Measurements from ENCODE around the gene TNFRSF4. TPM values are rescaled to one million over a fixed set of nuclear protein-coding genes. Genes with fewer than 3 reads are reported as not detected.
A peak's percentile ranks its signal among the peaks of the same experiment; 100 is the strongest.

The TNFRSF4 gene
- 100 to 1,000 TPM; 268 to 588 TPM for total RNA-seq

DNA sequence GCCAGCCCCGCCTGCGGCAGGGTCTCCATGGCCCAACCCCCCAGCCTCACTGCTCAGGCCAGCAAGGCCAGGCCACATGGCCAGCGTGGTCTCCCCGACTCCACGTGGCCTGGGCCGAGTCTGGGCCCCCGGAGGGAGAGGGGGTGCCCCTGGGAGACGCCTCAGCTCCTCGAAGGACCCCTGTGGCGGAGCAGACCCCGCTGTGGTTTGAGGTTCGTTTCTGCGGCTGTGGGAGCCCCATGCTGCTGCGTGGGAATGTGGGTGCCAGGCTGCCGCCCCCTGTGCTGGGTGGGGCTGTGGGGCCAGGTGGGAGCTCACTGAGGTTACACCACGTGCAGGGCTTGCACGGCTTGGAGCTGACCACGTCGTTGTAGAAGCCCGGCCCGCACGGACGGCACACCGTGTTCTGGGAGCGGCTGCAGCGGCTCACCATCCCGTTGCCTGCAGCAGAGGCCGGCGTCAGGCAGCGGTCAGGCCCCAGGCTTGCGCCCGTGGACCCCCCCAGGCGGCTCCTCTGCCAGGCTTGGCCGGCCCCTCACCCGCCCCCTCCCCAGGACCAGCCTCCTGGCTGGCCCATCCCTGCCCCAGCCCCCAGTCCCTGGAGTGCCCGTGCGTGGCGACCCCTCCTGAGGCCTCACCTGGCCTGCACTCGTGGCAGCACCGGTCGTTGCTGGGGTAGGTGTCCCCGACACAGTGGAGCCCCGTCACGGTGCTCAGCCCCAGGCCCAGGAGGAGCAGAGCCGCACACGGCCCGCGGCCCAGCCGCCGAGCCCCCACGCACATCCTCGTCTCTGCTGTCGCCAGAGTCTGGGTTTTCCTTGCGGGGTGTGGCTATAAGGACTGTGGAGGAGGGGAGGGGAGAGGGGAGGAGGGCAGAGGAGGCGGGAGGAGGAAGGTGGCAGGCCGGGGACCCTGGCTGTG lies at the start of gene TNFRSF4:
Gene TNFRSF4 (minus strand): TSS at position 809 of the 921 bp plus-strand sequence. CDS start 26 bp downstream, at position 783.
- Mint-ChIP-seq H3K27ac (peak within 1 kb of the TSS; percentile 89), H3K27me3 (ENCODE audit: low read depth) (no peaks in the 10 kb centered on the region), H3K4me1 (ENCODE audit: low read depth) (peaks cover 65% of the 10 kb centered on the region), H3K4me3 (peak within 1 kb of the TSS; percentile 82 to 83), H3K36me3 (ENCODE audit: insufficient read depth in 2 of 2) (peaks cover 6 to 13% of the 10 kb centered on the region in 2 donors), H3K9me3 (no peaks in the 10 kb centered on the region)
- ATAC-seq (replicated peaks in 1 of 2) = peak; percentile 10 to 20
- peak; percentile 49 to 55 for DNase-seq

- ATAC-seq (replicated peaks in 1 of 2) (no peak), DNase-seq (no peak)
- Mint-ChIP-seq H3K9me3 (no peaks in the 10 kb centered on the region), H3K4me3 (no peak overlapping the region), H3K36me3 (ENCODE audit: insufficient read depth in 2 of 2) (peaks cover 0 to 19% of the 10 kb centered on the region in 2 donors), H3K27me3 (ENCODE audit: low read depth) (no peaks in the 10 kb centered on the region), H3K27ac (no peak overlapping the region), H3K4me1 (ENCODE audit: low read depth) (peaks cover 11% of the 10 kb centered on the region)
Observed at GRCh38 chr1:1262758-1263157, 48.8 kb upstream of the TNFRSF4 start.

DNA sequence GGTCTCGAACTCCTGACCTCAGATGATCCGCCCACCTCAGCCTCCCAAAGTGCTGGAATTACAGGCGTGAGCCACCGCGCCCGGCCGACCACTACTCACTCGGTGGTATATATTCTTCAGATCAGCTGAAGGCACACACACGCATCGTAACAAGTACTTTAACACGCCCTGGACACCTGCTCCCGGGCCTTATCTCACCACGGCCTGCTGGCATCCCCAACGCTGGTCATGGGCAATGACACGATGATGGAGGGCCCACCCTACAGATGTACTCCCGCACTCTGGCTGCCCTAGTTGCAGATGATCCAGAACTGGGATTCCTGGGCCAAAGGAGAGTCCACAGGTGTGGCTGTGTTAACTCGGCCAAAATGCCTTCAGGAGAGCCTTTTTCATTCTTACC lies 48.1 kb upstream of the TNFRSF4 start:
- H3K27ac Mint-ChIP-seq = no peak overlapping the region
- H3K9me3 Mint-ChIP-seq = no peaks in the 10 kb centered on the region
- no peak for ATAC-seq (replicated peaks in 1 of 2)
- no peak overlapping the region for H3K4me3 Mint-ChIP-seq
- no peak for DNase-seq
- H3K4me1 Mint-ChIP-seq (ENCODE audit: low read depth) = peaks cover 7% of the 10 kb centered on the region
- H3K36me3 Mint-ChIP-seq (ENCODE audit: insufficient read depth in 2 of 2) = peaks cover 0 to 19% of the 10 kb centered on the region in 2 donors
- H3K27me3 Mint-ChIP-seq (ENCODE audit: low read depth) = no peaks in the 10 kb centered on the region

GRCh38 chr1:1260843-1261560 lies 47.0 kb upstream of the TNFRSF4 start:
- peaks cover 3% of the 10 kb centered on the region for H3K4me1 Mint-ChIP-seq (ENCODE audit: low read depth)
- DNase-seq (no peak), ATAC-seq (replicated peaks in 1 of 2) (no peak)
- H3K36me3 Mint-ChIP-seq (ENCODE audit: insufficient read depth in 2 of 2) = peaks cover 0 to 21% of the 10 kb centered on the region in 2 donors
- H3K27me3 Mint-ChIP-seq (ENCODE audit: low read depth) = no peaks in the 10 kb centered on the region
- no peaks in the 10 kb centered on the region for H3K9me3 Mint-ChIP-seq
- H3K27ac Mint-ChIP-seq = peak overlapping the region; percentile 34
- H3K4me3 Mint-ChIP-seq = no peak overlapping the region

- H3K4me1 Mint-ChIP-seq (ENCODE audit: low read depth) = no peaks in the 10 kb centered on the region
- ATAC-seq (replicated peaks in 1 of 2) = no peak
- DNase-seq = no peak
- peaks cover 0 to 19% of the 10 kb centered on the region in 2 donors for H3K36me3 Mint-ChIP-seq (ENCODE audit: insufficient read depth in 2 of 2)
- no peaks in the 10 kb centered on the region for H3K27me3 Mint-ChIP-seq (ENCODE audit: low read depth)
- H3K27ac Mint-ChIP-seq = no peak overlapping the region
- H3K4me3 Mint-ChIP-seq = no peak overlapping the region
- H3K9me3 Mint-ChIP-seq = no peaks in the 10 kb centered on the region
Observed at GRCh38 chr1:1259951-1260600, 46.1 kb upstream of the TNFRSF4 start.

DNA sequence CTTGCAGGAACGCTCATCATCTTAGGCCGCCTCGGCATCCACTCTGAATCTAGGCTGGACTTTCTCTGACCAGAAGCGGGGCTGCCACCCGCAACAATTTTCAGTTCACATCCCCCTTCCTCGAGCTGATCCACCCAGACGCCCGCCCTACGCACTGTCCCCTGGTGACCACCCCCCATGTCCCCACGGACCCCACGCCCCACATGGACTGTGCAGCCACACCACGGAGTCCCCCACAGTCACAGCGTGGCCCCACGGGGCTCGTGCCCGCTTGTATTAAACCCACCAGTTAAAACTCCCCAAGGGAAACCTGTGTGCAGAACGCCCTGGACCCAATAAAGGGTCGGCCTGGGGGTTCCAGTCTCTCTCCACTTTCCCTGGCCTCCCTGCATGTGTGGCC lies 45.6 kb upstream of the TNFRSF4 start:
- no peaks in the 10 kb centered on the region for H3K27me3 Mint-ChIP-seq (ENCODE audit: low read depth)

DNA sequence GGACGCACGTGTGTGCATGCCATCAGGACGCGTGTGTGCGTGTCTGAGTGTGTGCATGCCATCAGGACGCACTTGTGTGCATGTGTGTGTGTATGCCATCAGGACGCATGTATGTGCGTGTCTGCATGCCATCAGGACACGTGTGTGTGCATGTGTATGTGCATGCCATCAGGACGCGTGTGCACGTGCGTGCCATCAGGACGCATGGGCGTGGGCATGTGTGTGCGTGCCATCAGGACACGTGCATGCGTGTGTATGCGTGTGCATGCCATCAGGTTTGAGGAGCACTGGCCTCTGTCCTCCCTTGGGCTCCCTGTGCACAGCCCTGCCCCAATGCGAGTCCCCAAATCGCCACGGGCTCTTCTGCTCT lies 45.2 kb upstream of the TNFRSF4 start:
- no peaks in the 10 kb centered on the region for H3K9me3 Mint-ChIP-seq
- no peak overlapping the region for H3K4me3 Mint-ChIP-seq
- peaks cover 0 to 19% of the 10 kb centered on the region in 2 donors for H3K36me3 Mint-ChIP-seq (ENCODE audit: insufficient read depth in 2 of 2)
- ATAC-seq (replicated peaks in 1 of 2) = no peak
- no peaks in the 10 kb centered on the region for H3K4me1 Mint-ChIP-seq (ENCODE audit: low read depth)
- H3K27ac Mint-ChIP-seq = no peak overlapping the region
- no peaks in the 10 kb centered on the region for H3K27me3 Mint-ChIP-seq (ENCODE audit: low read depth)
- DNase-seq = no peak

More for the DNA sequence above, 45.6 kb upstream of the TNFRSF4 start:
- peaks cover 0 to 19% of the 10 kb centered on the region in 2 donors for H3K36me3 Mint-ChIP-seq (ENCODE audit: insufficient read depth in 2 of 2)
- no peaks in the 10 kb centered on the region for H3K9me3 Mint-ChIP-seq
- no peak overlapping the region for H3K27ac Mint-ChIP-seq
- ATAC-seq (replicated peaks in 1 of 2) = no peak
- H3K4me1 Mint-ChIP-seq (ENCODE audit: low read depth) = no peaks in the 10 kb centered on the region
- no peak for DNase-seq
- no peak overlapping the region for H3K4me3 Mint-ChIP-seq

- H3K4me3 Mint-ChIP-seq = no peak overlapping the region
- H3K27ac Mint-ChIP-seq = no peak overlapping the region
- no peaks in the 10 kb centered on the region for H3K9me3 Mint-ChIP-seq
- ATAC-seq (replicated peaks in 1 of 2) (no peak), DNase-seq (no peak)
- peaks cover 0 to 26% of the 10 kb centered on the region in 2 donors for H3K36me3 Mint-ChIP-seq (ENCODE audit: insufficient read depth in 2 of 2)
- no peaks in the 10 kb centered on the region for H3K4me1 Mint-ChIP-seq (ENCODE audit: low read depth)
- no peaks in the 10 kb centered on the region for H3K27me3 Mint-ChIP-seq (ENCODE audit: low read depth)
Observed at GRCh38 chr1:1256956-1257871, 43.3 kb upstream of the TNFRSF4 start.

DNA sequence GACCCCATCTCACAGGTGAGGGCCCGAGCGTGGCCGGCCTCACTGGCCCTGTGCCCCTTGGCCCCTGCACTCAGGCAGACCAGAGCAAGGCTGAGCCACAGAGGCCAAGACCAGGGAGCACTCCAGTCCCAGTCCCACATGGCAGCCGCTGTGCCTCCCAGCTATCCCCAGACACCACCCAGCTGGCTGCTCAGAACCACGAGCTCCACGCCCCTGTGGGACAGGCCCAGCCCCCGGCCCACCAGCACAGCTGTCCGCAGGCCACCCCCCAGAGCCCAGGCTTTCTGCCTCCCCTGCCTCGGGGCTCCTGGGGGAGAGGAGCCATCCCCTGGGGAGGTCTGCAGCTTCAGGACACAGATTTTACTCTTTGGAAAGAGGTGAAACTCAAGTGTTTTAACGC lies 41.7 kb upstream of the TNFRSF4 start:
- DNase-seq = no peak
- H3K4me1 Mint-ChIP-seq (ENCODE audit: low read depth) = peaks cover 7% of the 10 kb centered on the region
- H3K27ac Mint-ChIP-seq = no peak overlapping the region
- ATAC-seq (replicated peaks in 1 of 2) = no peak
- H3K36me3 Mint-ChIP-seq (ENCODE audit: insufficient read depth in 2 of 2) = peaks cover 0 to 27% of the 10 kb centered on the region in 2 donors
- no peaks in the 10 kb centered on the region for H3K27me3 Mint-ChIP-seq (ENCODE audit: low read depth)
- no peak overlapping the region for H3K4me3 Mint-ChIP-seq
- no peaks in the 10 kb centered on the region for H3K9me3 Mint-ChIP-seq

- H3K4me1 Mint-ChIP-seq (ENCODE audit: low read depth) = peaks cover 12% of the 10 kb centered on the region
- DNase-seq = no peak
- H3K36me3 Mint-ChIP-seq (ENCODE audit: insufficient read depth in 2 of 2) = peaks cover 0 to 27% of the 10 kb centered on the region in 2 donors
- no peak overlapping the region for H3K27ac Mint-ChIP-seq
- H3K27me3 Mint-ChIP-seq (ENCODE audit: low read depth) = no peaks in the 10 kb centered on the region
- no peaks in the 10 kb centered on the region for H3K9me3 Mint-ChIP-seq
- ATAC-seq (replicated peaks in 1 of 2) = no peak
- H3K4me3 Mint-ChIP-seq = no peak overlapping the region
Observed at GRCh38 chr1:1255078-1255477, 41.1 kb upstream of the TNFRSF4 start.

DNA sequence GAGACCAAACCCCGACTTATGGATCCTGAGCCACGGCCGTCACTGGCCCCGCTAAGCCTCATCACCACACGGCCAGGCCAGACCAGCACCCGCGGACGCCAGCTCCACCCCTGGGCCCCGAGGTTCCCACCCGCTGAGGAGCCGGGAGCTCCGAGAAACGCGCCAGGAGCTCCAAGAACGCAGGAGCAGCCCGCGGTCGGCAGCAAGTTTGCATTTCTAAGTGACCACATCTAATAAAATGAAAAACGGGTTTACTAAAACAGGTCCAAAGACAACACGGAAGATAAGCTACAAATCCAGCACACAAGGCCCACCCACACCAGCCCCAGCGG lies 40.7 kb upstream of the TNFRSF4 start:
- DNase-seq (no peak), ATAC-seq (replicated peaks in 1 of 2) (no peak)
- Mint-ChIP-seq H3K27me3 (ENCODE audit: low read depth) (no peaks in the 10 kb centered on the region), H3K4me1 (ENCODE audit: low read depth) (peaks cover 17% of the 10 kb centered on the region), H3K27ac (no peak overlapping the region), H3K4me3 (no peak overlapping the region), H3K36me3 (ENCODE audit: insufficient read depth in 2 of 2) (peaks cover 0 to 23% of the 10 kb centered on the region in 2 donors), H3K9me3 (no peaks in the 10 kb centered on the region)

GRCh38 chr1:1253972-1254666 lies 40.2 kb upstream of the TNFRSF4 start:
- no peak for ATAC-seq (replicated peaks in 1 of 2)
- Mint-ChIP-seq H3K4me1 (ENCODE audit: low read depth) (peaks cover 19% of the 10 kb centered on the region), H3K4me3 (no peak overlapping the region), H3K36me3 (ENCODE audit: insufficient read depth in 2 of 2) (peaks cover 0 to 21% of the 10 kb centered on the region in 2 donors), H3K9me3 (no peaks in the 10 kb centered on the region), H3K27ac (no peak overlapping the region), H3K27me3 (ENCODE audit: low read depth) (no peaks in the 10 kb centered on the region)
- DNase-seq = no peak

All from activated T-cell treated with anti-CD3 and anti-CD28 coated beads, Interleukin-2, amount 50 U/mL, for 72 hours (primary cell).